Loucy (cell line): ENCODE data around the gene LRCH3.

ENCODE experiments used
- H2AFZ ChIP-seq: fragments of 200-600 bp; sonication (generic); 2 replicates; pipeline ENCODE4 v1.6.0; 2016; ENCODE audit warnings: antibody characterized with exemption, mild to moderate bottlenecking, low read length, moderate library complexity
- H3F3A ChIP-seq: fragments of 200-600 bp; 2 replicates; pipeline ENCODE4 v1.6.0; 2016; ENCODE audit warnings: antibody characterized with exemption, low read depth, mild to moderate bottlenecking
- H3K27me3 ChIP-seq: fragments of 200-600 bp; sonication (generic); 2 replicates; pipeline ENCODE4 v1.6.1; 2014; ENCODE audit warnings: low read length, mild to moderate bottlenecking; ENCODE audit not compliant: insufficient read depth, poor library complexity, severe bottlenecking
- H3K36me3 ChIP-seq: fragments of 200-600 bp; sonication (generic); 2 replicates; pipeline ENCODE4 v1.6.1; 2016; ENCODE audit warnings: low read length; ENCODE audit not compliant: insufficient read depth
- H3K4me1 ChIP-seq: fragments of 200-600 bp; sonication (generic); 2 replicates; pipeline ENCODE4 v1.5.1; 2014; ENCODE audit warnings: low read length, mild to moderate bottlenecking; ENCODE audit not compliant: insufficient read depth, poor library complexity, severe bottlenecking
- H3K4me2 ChIP-seq: fragments of 200-600 bp; sonication (generic); 2 replicates; pipeline ENCODE4 v1.6.0; 2014; ENCODE audit warnings: antibody characterized with exemption, low read length, low read depth, mild to moderate bottlenecking; ENCODE audit not compliant: poor library complexity, severe bottlenecking
- H3K4me3 ChIP-seq: fragments of 200-600 bp; sonication (generic); 2 replicates; pipeline ENCODE4 v1.5.1; 2014; ENCODE audit warnings: low read length, mild to moderate bottlenecking, mixed read lengths; ENCODE audit not compliant: poor library complexity, severe bottlenecking
- H3K79me2 ChIP-seq: fragments of 200-600 bp; sonication (generic); 2 replicates; pipeline ENCODE4 v1.6.1; 2014; ENCODE audit warnings: low read length; ENCODE audit not compliant: insufficient read depth
- H3K9ac ChIP-seq: fragments of 200-600 bp; sonication (generic); 2 replicates; pipeline ENCODE4 v1.6.0; 2014; ENCODE audit warnings: mild to moderate bottlenecking, low read depth, low read length, moderate library complexity; ENCODE audit not compliant: poor library complexity, severe bottlenecking
- H3K9me2 ChIP-seq: fragments of 200-600 bp; sonication (generic); replicated peaks from 2 replicates; pipeline ENCODE4 v1.6.1; 2016; ENCODE audit warnings: low read depth, low read length, mixed read lengths
- H3K9me3 ChIP-seq: fragments of 200-600 bp; sonication (generic); 2 replicates; pipeline ENCODE4 v1.6.1; 2014; ENCODE audit warnings: mild to moderate bottlenecking, antibody characterized with exemption, low read length, low read depth; ENCODE audit not compliant: insufficient read depth
- H4K20me1 ChIP-seq: fragments of 200-600 bp; sonication (generic); 2 replicates; pipeline ENCODE4 v1.6.0; 2014; ENCODE audit warnings: antibody characterized with exemption, low read length, mild to moderate bottlenecking; ENCODE audit not compliant: insufficient read depth, poor library complexity, severe bottlenecking
- CTCF ChIP-seq: fragments of 200-600 bp; sonication (generic); conservative IDR thresholded peaks from 2 replicates; pipeline ENCODE4 v1.5.1; 2014; ENCODE audit warnings: mild to moderate bottlenecking, antibody characterized with exemption, low read length
- EZH2phosphoT487 ChIP-seq: fragments of 200-600 bp; IDR thresholded peaks from 2 replicates; pipeline ENCODE4 v1.6.1; 2018; ENCODE audit warnings: antibody characterized with exemption, mild to moderate bottlenecking, moderate library complexity, borderline replicate concordance

The LRCH3 gene

DNA sequence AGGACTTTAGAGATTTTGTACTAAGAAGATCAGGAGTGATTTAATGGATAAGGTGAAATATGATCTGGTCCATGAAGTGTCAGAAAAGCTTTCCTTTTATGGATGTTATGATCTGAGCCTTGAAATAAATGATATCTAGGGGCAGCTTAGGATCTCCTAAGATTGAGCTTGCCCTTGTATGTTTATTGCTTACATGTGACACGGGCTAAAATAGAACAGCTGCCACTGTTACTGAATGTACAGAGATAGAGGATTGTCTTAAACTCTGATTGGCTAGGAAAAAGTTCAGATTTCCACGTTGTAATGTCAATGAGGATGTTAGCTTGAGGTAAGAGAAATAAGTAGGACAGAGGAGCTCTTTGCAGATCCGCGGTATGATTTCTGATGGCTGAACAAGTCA, 32.5 kb upstream of the LRCH3 start:
- no peaks in the 10 kb centered on the region for H3K9me3 ChIP-seq
- peaks cover 63% of the 10 kb centered on the region for H3K36me3 ChIP-seq
- no peak overlapping the region for H3K9ac ChIP-seq
- H3K4me2 ChIP-seq, result no peak overlapping the region
- no peak overlapping the region for H3K4me3 ChIP-seq
- peaks cover 65% of the 10 kb centered on the region for H3K79me2 ChIP-seq
- no peaks in the 10 kb centered on the region for H3K9me2 ChIP-seq
- H4K20me1 ChIP-seq, result peaks cover 19% of the 10 kb centered on the region
- peaks cover 24% of the 10 kb centered on the region for H3K4me1 ChIP-seq
- no peak for TF ChIP-seq EZH2phosphoT487
- TF ChIP-seq CTCF, result no peak
- H3F3A ChIP-seq, result no peaks in the 10 kb centered on the region
- no peak overlapping the region for H2AFZ ChIP-seq
- H3K27me3 ChIP-seq, result no peaks in the 10 kb centered on the region

DNA sequence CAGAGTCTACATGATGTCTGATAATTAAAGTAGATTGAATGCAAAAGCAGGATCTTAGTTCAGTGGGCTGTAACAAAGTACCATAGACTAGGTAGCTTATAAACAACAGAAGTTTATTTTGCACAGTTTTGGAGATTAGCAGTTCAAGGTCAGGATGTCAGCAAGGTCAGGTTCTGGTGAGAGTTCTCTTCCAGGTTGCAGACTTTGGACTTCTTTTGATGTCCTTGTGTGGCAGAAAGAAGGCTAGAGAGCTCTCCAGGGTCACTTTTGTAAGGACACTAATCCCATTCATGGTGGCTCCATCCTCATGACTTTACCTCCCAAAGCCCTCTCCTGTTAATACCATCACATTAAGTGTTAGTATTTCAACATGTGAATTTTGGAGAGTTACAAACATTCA, 29.3 kb upstream of the LRCH3 start:
- Histone ChIP-seq H3K4me2 (no peak overlapping the region), H2AFZ (no peak overlapping the region), H3K9me3 (no peaks in the 10 kb centered on the region), H3F3A (no peaks in the 10 kb centered on the region), H3K36me3 (peaks cover 83% of the 10 kb centered on the region), H3K4me1 (peaks cover 2% of the 10 kb centered on the region), H3K9ac (no peak overlapping the region), H3K4me3 (no peak overlapping the region), H3K79me2 (peaks cover 35% of the 10 kb centered on the region), H4K20me1 (peaks cover under 1% of the 10 kb centered on the region), H3K27me3 (no peaks in the 10 kb centered on the region), H3K9me2 (no peaks in the 10 kb centered on the region)
- TF ChIP-seq CTCF, result no peak
- TF ChIP-seq EZH2phosphoT487, result no peak

GRCh38 chr3:197775317-197775716, 15.7 kb upstream of the LRCH3 start:
- H3K4me2 ChIP-seq, result no peak overlapping the region
- H3F3A ChIP-seq, result no peaks in the 10 kb centered on the region
- H3K9ac ChIP-seq, result no peak overlapping the region
- H3K79me2 ChIP-seq, result no peaks in the 10 kb centered on the region
- no peak overlapping the region for H3K4me3 ChIP-seq
- no peak overlapping the region for H2AFZ ChIP-seq
- no peaks in the 10 kb centered on the region for H4K20me1 ChIP-seq
- peaks cover 88% of the 10 kb centered on the region for H3K36me3 ChIP-seq
- H3K4me1 ChIP-seq, result no peaks in the 10 kb centered on the region
- no peaks in the 10 kb centered on the region for H3K27me3 ChIP-seq
- TF ChIP-seq CTCF, result no peak
- no peak for TF ChIP-seq EZH2phosphoT487
- H3K9me2 ChIP-seq, result no peaks in the 10 kb centered on the region
- H3K9me3 ChIP-seq, result no peaks in the 10 kb centered on the region
